ENCODE measurements around the gene ASB18. TPM values are rescaled to one million over a fixed set of nuclear protein-coding genes. Genes with fewer than 3 reads are reported as not detected.

Gene ASB18
- total RNA-seq, 1 experiment from 2014 or later: 0.46 TPM

DNA sequence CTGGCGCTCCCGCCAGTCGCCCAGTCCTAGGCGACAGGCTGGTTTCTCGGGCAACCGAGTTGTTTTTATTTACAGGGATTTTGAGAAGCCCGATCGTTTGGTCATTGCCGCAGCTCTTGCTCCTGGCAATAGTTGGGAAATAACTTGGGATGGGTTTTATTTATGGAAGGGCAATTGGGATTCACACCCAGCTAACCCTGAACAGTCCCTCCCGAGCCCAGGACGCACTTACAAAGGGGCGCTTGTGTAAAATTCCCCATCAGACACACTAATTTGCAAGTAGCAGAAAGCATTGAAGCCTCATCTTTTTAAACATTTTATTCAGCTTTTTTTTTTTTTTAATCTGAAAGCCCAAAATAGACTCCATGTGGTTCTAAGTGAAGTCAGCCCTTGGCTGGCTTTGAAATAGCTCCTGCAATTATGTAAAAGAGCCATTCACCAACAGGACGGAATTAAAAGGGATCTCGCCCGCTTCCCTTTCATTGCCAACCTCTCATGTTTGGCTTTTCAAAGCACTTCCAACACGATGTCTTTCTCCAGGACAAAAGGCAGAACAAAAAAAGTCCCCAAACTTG, 92.4 kb downstream of the ASB18 start:
- Histone ChIP-seq H3K9me2 (ENCODE audit: insufficient read depth) (no peaks in the 10 kb centered on the region), H3K4me3 (no peak overlapping the region), H3F3A (ENCODE audit: insufficient read depth, low read depth) (peaks cover 12% of the 10 kb centered on the region; the same call in 1 of the 2 replicates), H3K4me2 (no peak overlapping the region), H2AFZ (no peak overlapping the region), H3K27ac (no peak overlapping the region), H3K4me1 (replicated peaks; ENCODE audit: insufficient read depth) (no peaks in the 10 kb centered on the region), H3K79me2 (ENCODE audit: low read depth) (no peaks in the 10 kb centered on the region), H4K20me1 (ENCODE audit: insufficient read depth) (no peaks in the 10 kb centered on the region), H3K27me3 (ENCODE audit: insufficient read depth, low read depth) (no peaks in the 10 kb centered on the region), H3K9me3 (ENCODE audit: insufficient read depth, low read depth) (no peaks in the 10 kb centered on the region), H3K36me3 (ENCODE audit: low read depth) (no peaks in the 10 kb centered on the region)
- intact Hi-C loops (cut with micrococcal nuclease; ENCODE audit: unreplicated experiment): no loop called here
- DNase-seq: no peak
- POLR2A ChIA-PET (ENCODE audit: unreplicated experiment): no interaction called here
- TF ChIP-seq EZH2 (IDR thresholded peaks at IDR 0.05; ENCODE audit: low read depth): no peak
- TF ChIP-seq, protein P1, sequence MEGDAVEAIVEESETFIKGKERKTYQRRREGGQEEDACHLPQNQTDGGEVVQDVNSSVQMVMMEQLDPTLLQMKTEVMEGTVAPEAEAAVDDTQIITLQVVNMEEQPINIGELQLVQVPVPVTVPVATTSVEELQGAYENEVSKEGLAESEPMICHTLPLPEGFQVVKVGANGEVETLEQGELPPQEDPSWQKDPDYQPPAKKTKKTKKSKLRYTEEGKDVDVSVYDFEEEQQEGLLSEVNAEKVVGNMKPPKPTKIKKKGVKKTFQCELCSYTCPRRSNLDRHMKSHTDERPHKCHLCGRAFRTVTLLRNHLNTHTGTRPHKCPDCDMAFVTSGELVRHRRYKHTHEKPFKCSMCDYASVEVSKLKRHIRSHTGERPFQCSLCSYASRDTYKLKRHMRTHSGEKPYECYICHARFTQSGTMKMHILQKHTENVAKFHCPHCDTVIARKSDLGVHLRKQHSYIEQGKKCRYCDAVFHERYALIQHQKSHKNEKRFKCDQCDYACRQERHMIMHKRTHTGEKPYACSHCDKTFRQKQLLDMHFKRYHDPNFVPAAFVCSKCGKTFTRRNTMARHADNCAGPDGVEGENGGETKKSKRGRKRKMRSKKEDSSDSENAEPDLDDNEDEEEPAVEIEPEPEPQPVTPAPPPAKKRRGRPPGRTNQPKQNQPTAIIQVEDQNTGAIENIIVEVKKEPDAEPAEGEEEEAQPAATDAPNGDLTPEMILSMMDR (conservative IDR thresholded peaks at IDR 0.05): no peak
- no TSS peak for BruUV-seq (replicated peaks)
- CTCF ChIA-PET: no interaction called here

DNA sequence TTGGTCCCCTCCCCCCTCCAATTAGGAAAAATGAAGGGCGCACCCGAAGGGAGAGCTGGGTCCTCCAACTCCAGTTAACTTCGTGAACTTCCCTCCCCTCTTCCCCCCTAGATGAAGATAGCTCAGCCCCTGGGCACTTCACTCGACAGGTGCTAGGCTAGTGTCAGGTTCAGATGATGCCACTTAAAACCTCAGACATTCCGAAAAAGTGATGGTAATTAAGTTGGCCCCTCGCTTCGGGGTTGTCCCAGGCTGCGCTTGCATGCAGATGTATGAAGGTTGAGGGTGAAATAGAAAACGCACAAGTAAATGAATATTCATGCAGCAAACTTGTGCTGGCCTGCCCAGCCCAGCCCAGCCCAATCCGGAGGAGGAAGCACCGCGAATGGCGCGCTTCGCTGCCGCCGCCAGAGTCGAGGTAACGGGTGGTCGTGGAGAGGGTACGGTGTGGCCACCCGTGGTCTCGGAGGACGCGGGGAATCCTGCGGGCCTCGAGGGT, 93.0 kb downstream of the ASB18 start:
- Histone ChIP-seq H3K9me2 (ENCODE audit: insufficient read depth) (no peaks in the 10 kb centered on the region), H3K4me2 (no peak overlapping the region), H3K79me2 (ENCODE audit: low read depth) (no peaks in the 10 kb centered on the region), H3K4me1 (replicated peaks; ENCODE audit: insufficient read depth) (no peaks in the 10 kb centered on the region), H3K4me3 (no peak overlapping the region), H3K27me3 (ENCODE audit: insufficient read depth, low read depth) (no peaks in the 10 kb centered on the region), H3F3A (ENCODE audit: insufficient read depth, low read depth) (peaks cover 8% of the 10 kb centered on the region; the same call in 1 of the 2 replicates), H2AFZ (no peak overlapping the region), H3K27ac (no peak overlapping the region), H3K9me3 (ENCODE audit: insufficient read depth, low read depth) (no peaks in the 10 kb centered on the region), H3K36me3 (ENCODE audit: low read depth) (no peaks in the 10 kb centered on the region), H4K20me1 (ENCODE audit: insufficient read depth) (no peaks in the 10 kb centered on the region)
- no TSS peak for BruUV-seq (replicated peaks)
- POLR2A ChIA-PET (ENCODE audit: unreplicated experiment): interaction anchor here (0.6 kb wide), 1 partner anchor 18 kb away, joined by 29 read pairs; no protein-coding TSS in a partner anchor
- intact Hi-C loops (cut with micrococcal nuclease; ENCODE audit: unreplicated experiment): no loop called here
- no peak for DNase-seq
- TF ChIP-seq, protein P1 (conservative IDR thresholded peaks at IDR 0.05): no peak
- no peak for TF ChIP-seq EZH2 (IDR thresholded peaks at IDR 0.05; ENCODE audit: low read depth)
- CTCF ChIA-PET: no interaction called here

DNA sequence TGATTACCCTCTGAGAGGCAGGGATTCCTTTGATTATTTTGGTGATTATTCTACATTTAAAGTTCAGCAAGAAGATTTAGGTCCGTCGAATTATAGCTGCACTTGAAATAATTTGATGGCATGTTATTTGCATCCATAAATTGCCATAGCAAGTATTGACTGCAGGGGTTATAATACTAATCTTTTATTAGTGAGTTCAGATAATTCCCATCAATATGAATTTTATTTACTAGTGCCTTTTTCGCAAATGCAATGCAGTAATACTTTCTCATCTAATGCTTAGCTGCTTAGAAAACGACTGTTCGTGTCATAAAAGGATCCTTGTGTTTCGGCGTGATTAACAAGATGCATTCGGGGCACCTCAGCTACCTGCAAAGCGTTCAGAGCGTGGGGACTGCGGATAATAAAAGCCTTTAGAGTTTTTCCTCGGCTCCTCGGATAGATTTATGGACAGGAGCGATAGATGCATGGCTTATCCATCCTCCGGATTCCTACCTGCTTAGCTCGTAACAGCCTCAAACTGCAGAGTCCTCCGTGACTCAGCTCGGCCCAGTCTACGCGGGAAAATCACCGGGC, 93.5 kb downstream of the ASB18 start:
- Histone ChIP-seq H3K4me2 (no peak overlapping the region), H3K36me3 (ENCODE audit: low read depth) (no peaks in the 10 kb centered on the region), H2AFZ (no peak overlapping the region), H3K9me2 (ENCODE audit: insufficient read depth) (no peaks in the 10 kb centered on the region), H4K20me1 (ENCODE audit: insufficient read depth) (no peaks in the 10 kb centered on the region), H3K4me3 (no peak overlapping the region), H3K27ac (no peak overlapping the region), H3K79me2 (ENCODE audit: low read depth) (no peaks in the 10 kb centered on the region), H3K27me3 (ENCODE audit: insufficient read depth, low read depth) (no peaks in the 10 kb centered on the region), H3K9me3 (ENCODE audit: insufficient read depth, low read depth) (no peaks in the 10 kb centered on the region), H3F3A (ENCODE audit: insufficient read depth, low read depth) (peaks cover 3% of the 10 kb centered on the region; the same call in 1 of the 2 replicates), H3K4me1 (replicated peaks; ENCODE audit: insufficient read depth) (no peaks in the 10 kb centered on the region)
- ChIA-PET POLR2A (ENCODE audit: unreplicated experiment) (interaction anchor here (0.6 kb wide), 1 partner anchor 18 kb away, joined by 29 read pairs; no protein-coding TSS in a partner anchor), CTCF (no interaction called here)
- intact Hi-C loops (cut with micrococcal nuclease; ENCODE audit: unreplicated experiment): no loop called here
- no peak for DNase-seq
- BruUV-seq (replicated peaks): no TSS peak
- TF ChIP-seq, protein P1 (conservative IDR thresholded peaks at IDR 0.05): no peak
- TF ChIP-seq EZH2 (IDR thresholded peaks at IDR 0.05; ENCODE audit: low read depth): no peak
